GM12878 (cell line): Measurements from ENCODE around the gene ATP8A1. TPM values are rescaled to one million over a fixed set of nuclear protein-coding genes. Genes with fewer than 3 reads are reported as not detected.
A peak's percentile ranks its signal among the peaks of the same experiment; 100 is the strongest.

Source experiments
- CEBPB ChIP-seq, 2 experiments: fragments of 150-350 bp in 1 of 2; IDR thresholded peaks; 2 replicates each; pipeline ENCODE4 v1.6.1; 2012 to 2014; ENCODE audit warnings: low read depth in 2 of 2, low read length in 2 of 2, borderline replicate concordance in 1 of 2, inconsistent platforms in 1 of 2
- CREB1 ChIP-seq: IDR thresholded peaks from 2 replicates; pipeline ENCODE4 v1.6.1; 2012; ENCODE audit warnings: low read depth, mild to moderate bottlenecking, inconsistent platforms
- CTCF ChIP-seq, 3 experiments: IDR thresholded peaks in 2 of 3; conservative IDR thresholded peaks in 1 of 3; 2 replicates each; pipeline ENCODE4 v1.5.1; 2011; ENCODE audit warnings: low read depth in 3 of 3, low read length in 3 of 3, mild to moderate bottlenecking in 3 of 3, control low read depth in 2 of 3, moderate library complexity in 2 of 3, inconsistent platforms in 1 of 3, mixed read lengths in 1 of 3; ENCODE audit not compliant: control insufficient read depth in 2 of 3, insufficient read depth in 1 of 3; ENCODE audit errors: extremely low read depth in 1 of 3
- E4F1 ChIP-seq: fragments of 450-650 bp; IDR thresholded peaks from 2 replicates; pipeline ENCODE4 v1.6.1; 2018; ENCODE audit warnings: borderline replicate concordance, mild to moderate bottlenecking; ENCODE audit not compliant: partially characterized antibody
- IKZF2 ChIP-seq, 2 experiments: fragments of 450-650 bp; IDR thresholded peaks; 2 replicates each; pipeline ENCODE4 v1.6.1; 2017; ENCODE audit warnings: mild to moderate bottlenecking in 2 of 2, moderate library complexity in 2 of 2
- NFYB ChIP-seq: IDR thresholded peaks from 2 replicates; pipeline ENCODE4 v1.6.1; 2011; ENCODE audit warnings: low read depth, mild to moderate bottlenecking, low read length, improper control_type of control experiment, moderate library complexity; ENCODE audit not compliant: insufficient read depth
- NRF1 ChIP-seq: conservative IDR thresholded peaks from 2 replicates; pipeline ENCODE4 v1.6.1; 2011; ENCODE audit warnings: mild to moderate bottlenecking, low read depth, low read length, improper control_type of control experiment
- RELB ChIP-seq: fragments of 450-650 bp; IDR thresholded peaks from 2 replicates; pipeline ENCODE4 v1.6.1; 2017; ENCODE audit warnings: low read depth, mild to moderate bottlenecking, moderate library complexity
- RUNX3 ChIP-seq: IDR thresholded peaks from 2 replicates; pipeline ENCODE4 v1.6.1; 2012; ENCODE audit warnings: low read length, inconsistent platforms
- SKIL ChIP-seq: fragments of 450-650 bp; IDR thresholded peaks from 2 replicates; pipeline ENCODE4 v1.6.1; 2017; ENCODE audit warnings: mild to moderate bottlenecking, low read depth, inconsistent platforms; ENCODE audit not compliant: poor library complexity, severe bottlenecking
- ZNF207 ChIP-seq: fragments of 450-650 bp; IDR thresholded peaks from 2 replicates; pipeline ENCODE4 v1.6.1; 2014; ENCODE audit warnings: antibody characterized with exemption, mild to moderate bottlenecking, borderline replicate concordance
- ZNF687 ChIP-seq: fragments of 450-650 bp; IDR thresholded peaks from 2 replicates; pipeline ENCODE4 v1.6.1; 2017; ENCODE audit warnings: mild to moderate bottlenecking, moderate library complexity
- polyA plus RNA-seq, 11 experiments: library from polyadenylated mRNA; depleted of rRNA in 4 of 11; unstranded in 6 of 11; stranded (reverse) in 5 of 11; fragments of >200 nt; fragmentation: Nextera tagmentation in 4 of 11; fragmentation: Illumina TruSeq in 1 of 11; extraction: Ambion mirVana in 4 of 11; extraction: Trizol in 1 of 11; gene quantifications; 1 replicate in 1 of 11; 2 replicates in 10 of 11; pipeline versions ENCODE4 v1.2.1 to v1.2.3, GENCODE V29; 2011 to 2016; ENCODE audit warnings: inconsistent platforms in 2 of 11, missing spikeins in 2 of 11, low read depth in 1 of 11
- total RNA-seq, 4 experiments: library from RNA; depleted of rRNA in 3 of 4; stranded (reverse); fragments of >200 nt in 3 of 4; fragmentation: Illumina TruSeq in 1 of 4; extraction: Trizol in 1 of 4; gene quantifications; 2 replicates each; pipeline versions ENCODE4 v1.2.1 to v1.2.3, GENCODE V29; 2013 to 2021

The ATP8A1 gene
- total and polyA plus RNA-seq, 10 of the 15 experiments (the other 5 are each of a cell fraction or from before 2014, with no cell fraction given), result 9.0 to 116 (median 37.3) TPM

GRCh38 chr4:42637867-42638266, 19.0 kb downstream of the ATP8A1 start (continued):
- no peak for TF ChIP-seq ZNF687
- TF ChIP-seq E4F1, result no peak
- no peak for TF ChIP-seq ZNF207
- peak in 1 of 2 experiments; percentile 14; a peak in 1 of 4 replicates for TF ChIP-seq IKZF2 (IDR thresholded peaks at IDR 0.05)
- no peak for TF ChIP-seq NRF1
- TF ChIP-seq CEBPB (IDR thresholded peaks at IDR 0.05; ENCODE audit: borderline replicate concordance in 1 of 2, low read depth in 2 of 2, low read length in 2 of 2), result no peak
- TF ChIP-seq RUNX3, result peak; percentile 46; the same call in 1 of the 2 replicates
- TF ChIP-seq NFYB, result no peak
- no peak for TF ChIP-seq CTCF (IDR thresholded peaks at IDR 0.05 in 2 of 3, conservative IDR thresholded peaks at IDR 0.05 in 1 of 3; ENCODE audit: control insufficient read depth in 2 of 3, extremely low read depth in 1 of 3, insufficient read depth in 1 of 3, low read depth in 3 of 3, low read length in 3 of 3)
- peak; percentile 76 for TF ChIP-seq RELB
- TF ChIP-seq SKIL, result no peak
- TF ChIP-seq CREB1, result peak; percentile 11; the same call in 1 of the 2 replicates
